SK-N-SH (cell line): ENCODE data around the gene RUVBL2. TPM values are rescaled to one million over a fixed set of nuclear protein-coding genes. Genes with fewer than 3 reads are reported as not detected.

ENCODE experiments used
- CHD2 ChIP-seq: fragments of 150-350 bp; IDR thresholded peaks from 2 replicates; pipeline ENCODE4 v1.6.1; 2018; ENCODE audit warnings: low read length; ENCODE audit not compliant: partially characterized antibody
- ELF1 ChIP-seq: IDR thresholded peaks from 2 replicates; pipeline ENCODE4 v1.4.0; 2012
- FOSL2 ChIP-seq: IDR thresholded peaks from 2 replicates; pipeline ENCODE4 v1.4.0; 2012; ENCODE audit warnings: low read depth, mild to moderate bottlenecking, moderate library complexity, borderline replicate concordance
- FOXM1 ChIP-seq: IDR thresholded peaks from 2 replicates; pipeline ENCODE4 v1.4.0; 2012; ENCODE audit warnings: low read depth, mild to moderate bottlenecking
- JUND ChIP-seq: IDR thresholded peaks from 2 replicates; pipeline ENCODE4 v1.4.0; 2012
- MEF2A ChIP-seq: IDR thresholded peaks from 2 replicates; pipeline ENCODE4 v1.4.0; 2012; ENCODE audit warnings: low read depth, borderline replicate concordance
- PBX3 ChIP-seq: IDR thresholded peaks from 2 replicates; pipeline ENCODE4; 2012
- RAD21 ChIP-seq: IDR thresholded peaks from 2 replicates; pipeline ENCODE4 v1.6.1; 2012; ENCODE audit warnings: mild to moderate bottlenecking, low read length
- REST ChIP-seq: IDR thresholded peaks from 2 replicates; pipeline ENCODE4 v1.6.1; 2012; ENCODE audit warnings: mild to moderate bottlenecking, low read depth, low read length, moderate library complexity
- RFX5 ChIP-seq: IDR thresholded peaks from 2 replicates; pipeline ENCODE4 v1.6.1; 2012; ENCODE audit warnings: mild to moderate bottlenecking, improper control_type of control experiment, low read length
- SIN3A ChIP-seq: IDR thresholded peaks from 2 replicates; pipeline ENCODE4 v1.6.1; 2012; ENCODE audit warnings: low read depth, mild to moderate bottlenecking, low read length, moderate library complexity, borderline replicate concordance
- USF1 ChIP-seq: IDR thresholded peaks from 2 replicates; pipeline ENCODE4 v1.4.0; 2012; ENCODE audit warnings: low read depth, borderline replicate concordance
- ZBTB33 ChIP-seq: IDR thresholded peaks from 2 replicates; pipeline ENCODE4 v1.4.0; 2012; ENCODE audit warnings: low read depth, borderline replicate concordance
- polyA plus RNA-seq, 3 experiments: library from polyadenylated mRNA; depleted of rRNA; stranded (reverse); fragments of >200 nt; gene quantifications; 2 replicates each; pipeline ENCODE4 v1.2.3, GENCODE V29; 2012

RUVBL2 gene
- polyA plus RNA-seq, 1 of the 3 experiments (the other 2 are of a cell fraction): 459 TPM

GRCh38 chr19:48965806-48966540 is 27.7 kb upstream of the RUVBL2 start (continued):
- no peak; the same call in 1 of the 2 replicates for TF ChIP-seq SIN3A
- TF ChIP-seq REST: no peak
- no peak for TF ChIP-seq RFX5
- no peak for TF ChIP-seq RAD21
- no peak for TF ChIP-seq PBX3
- no peak for TF ChIP-seq USF1
- peak; percentile 72 for TF ChIP-seq CHD2
- TF ChIP-seq FOSL2: no peak
- peak; percentile 10; the same call in 1 of the 2 replicates for TF ChIP-seq ZBTB33
- TF ChIP-seq JUND: no peak
- TF ChIP-seq ELF1: no peak
- TF ChIP-seq FOXM1: no peak
- no peak for TF ChIP-seq MEF2A
- TF ChIP-seq, all 33 proteins: peak for 6
